ENCODE results near the gene CEP170B. TPM values are rescaled to one million over a fixed set of nuclear protein-coding genes. Genes with fewer than 3 reads are reported as not detected.
"Not testable (repeated sequence)": the region's sequence is repeated elsewhere in the genome, so short reads cannot be mapped to it uniquely, and the experiment has no call there.

CEP170B gene
- total and polyA plus RNA-seq, 7 donors, result 2.0 to 15.7 (median 6.3) TPM

GRCh38 chr14:104827177-104828055 is 37.7 kb upstream of the CEP170B start:
- TF ChIP-seq CTCF (IDR thresholded peaks at IDR 0.05), result peak; percentile 23
- ATAC-seq, result peak in 3 of 4 donors; percentile 18 to 50 (median 28)
- intact Hi-C loops (cut with DNase I), result loop anchor here in 1 of 2 donors (2.0 kb wide), 1 partner anchor 59 kb away; no protein-coding TSS in a partner anchor

GRCh38 chr14:104830781-104831180 is 34.3 kb upstream of the CEP170B start:
- ATAC-seq (no peak), DNase-seq (no peak)
- Histone ChIP-seq H3K27ac (no peak overlapping the region), H3K9me3 (no peaks in the 10 kb centered on the region), H3K4me3 (no peak overlapping the region), H3K36me3 (ENCODE audit: insufficient read depth in 1 of 2, low read depth in 1 of 2) (no peaks in the 10 kb centered on the region), H3K4me1 (peaks cover 4% of the 10 kb centered on the region), H3K27me3 (ENCODE audit: insufficient read depth in 3 of 3, low read length in 2 of 3) (no peaks in the 10 kb centered on the region)
- intact Hi-C loops (cut with DNase I), result no loop called here
- TF ChIP-seq CTCF (IDR thresholded peaks at IDR 0.05), result no peak
- 44 to 60% (median 47%) methylated on average over 9 of the region's 9 CpGs for WGBS, 3 donors

More at GRCh38 chr14:104827177-104828055, 37.7 kb upstream of the CEP170B start:
- no peaks in the 10 kb centered on the region for H3K36me3 ChIP-seq (ENCODE audit: insufficient read depth in 1 of 2, low read depth in 1 of 2)
- peaks cover 4% of the 10 kb centered on the region for H3K4me1 ChIP-seq
- H3K4me3 ChIP-seq, result peak overlapping the region; percentile 69
- peaks cover 0 to 14% (median 4%) of the 10 kb centered on the region in 3 donors for H3K27me3 ChIP-seq (ENCODE audit: insufficient read depth in 3 of 3, low read length in 2 of 3)
- no peaks in the 10 kb centered on the region for H3K9me3 ChIP-seq
- 14 to 18% (median 14%) methylated on average over 30 to 39 of the region's 39 CpGs for WGBS, 3 donors
- no peak overlapping the region for H3K27ac ChIP-seq
- DNase-seq, result no peak

GRCh38 chr14:104836171-104836935 is 28.7 kb upstream of the CEP170B start:
- H3K9me3 ChIP-seq; intact Hi-C loops (cut with DNase I); H3K4me3 ChIP-seq; H3K36me3 ChIP-seq (ENCODE audit: insufficient read depth in 1 of 2, low read depth in 1 of 2); H3K27me3 ChIP-seq (ENCODE audit: insufficient read depth in 3 of 3, low read length in 2 of 3); H3K4me1 ChIP-seq; DNase-seq; ATAC-seq; H3K27ac ChIP-seq: not testable (repeated sequence)
- WGBS, 3 donors, result 91 to 96% (median 92%) methylated on average over 31 to 40 of the region's 41 CpGs

GRCh38 chr14:104841730-104842129 is 23.3 kb upstream of the CEP170B start:
- H3K4me1 ChIP-seq, result peaks cover 7% of the 10 kb centered on the region
- 60 to 94% (median 87%) methylated on average over 1 of the region's 1 CpG for WGBS, 3 donors
- intact Hi-C loops (cut with DNase I), result no loop called here

More at GRCh38 chr14:104841730-104842129, 23.3 kb upstream of the CEP170B start:
- no peak overlapping the region for H3K4me3 ChIP-seq
- no peak for TF ChIP-seq CTCF (IDR thresholded peaks at IDR 0.05)
- H3K27me3 ChIP-seq (ENCODE audit: insufficient read depth in 3 of 3, low read length in 2 of 3), result peaks cover 0 to 53% (median 8%) of the 10 kb centered on the region in 3 donors
- DNase-seq (no peak), ATAC-seq (no peak)
- H3K9me3 ChIP-seq, result no peaks in the 10 kb centered on the region
- H3K36me3 ChIP-seq (ENCODE audit: insufficient read depth in 1 of 2, low read depth in 1 of 2), result no peaks in the 10 kb centered on the region
- no peak overlapping the region for H3K27ac ChIP-seq

Data from psoas muscle (tissue), 8 donors.